ENCODE results near the gene ATP6V0B.

- TF ChIP-seq JUND (IDR thresholded peaks at IDR 0.05; ENCODE audit: low read depth, low read length), result no peak
- TF ChIP-seq ZNF217 (IDR thresholded peaks at IDR 0.05), result no peak
- peak in 1 of 3 experiments; percentile 10; a peak in 1 of 6 replicates for TF ChIP-seq CTCF (IDR thresholded peaks at IDR 0.05 in 2 of 3, conservative IDR thresholded peaks at IDR 0.05 in 1 of 3; ENCODE audit: control insufficient read depth in 2 of 3, extremely low read depth in 1 of 3, insufficient read depth in 1 of 3, low read depth in 3 of 3, low read length in 3 of 3)
- TF ChIP-seq POLR2A (IDR thresholded peaks at IDR 0.05; ENCODE audit: low read depth, low read length), result no peak
- TF ChIP-seq ETV6 (conservative IDR thresholded peaks at IDR 0.05 in 1 of 2, IDR thresholded peaks at IDR 0.05 in 1 of 2; ENCODE audit: borderline replicate concordance in 1 of 2, low read depth in 1 of 2), result no peak
- TF ChIP-seq TAF1 (IDR thresholded peaks at IDR 0.05; ENCODE audit: borderline replicate concordance, low read depth, low read length), result no peak
- TF ChIP-seq RBBP5 (conservative IDR thresholded peaks at IDR 0.05), result no peak
These were observed 15.8 kb downstream of the ATP6V0B start for GRCh38 chr1:43990271-43991199.

All from GM12878 (cell line).